GM23338 (cell line): Measurements from ENCODE around the gene PIEZO2.

Experiments used
- EZH2 ChIP-seq: fragments of 200-600 bp; sonication (generic); IDR thresholded peaks from one replicate; pipeline ENCODE4 v1.8.0; 2017; ENCODE audit warnings: antibody characterized with exemption, mild to moderate bottlenecking, low read depth; ENCODE audit not compliant: unreplicated experiment
- POLR2AphosphoS5 ChIP-seq: IDR thresholded peaks from 2 replicates; pipeline ENCODE4 v1.6.1; 2016; ENCODE audit warnings: antibody characterized with exemption, low read depth
- STAT1 ChIP-seq: IDR thresholded peaks from one replicate; pipeline ENCODE4 v1.6.1; 2016; ENCODE audit warnings: antibody characterized with exemption; ENCODE audit not compliant: unreplicated experiment
- ZNF114 ChIP-seq: fragments of 250-450 bp; sonication (Bioruptor Pico); IDR thresholded peaks from 2 replicates; pipeline ENCODE4 v1.5.0; 2020; ENCODE audit warnings: mild to moderate bottlenecking, moderate library complexity
- ZNF331 ChIP-seq: fragments of 250-450 bp; sonication (Bioruptor Pico); IDR thresholded peaks from 2 replicates; pipeline ENCODE4 v1.5.0; 2020; ENCODE audit warnings: low read depth, mild to moderate bottlenecking, moderate library complexity
- TF ChIP-seq, protein P1 (sequence below), 2 experiments: fragments of 200-600 bp in 1 of 2; sonication (generic) in 1 of 2; conservative IDR thresholded peaks; 2 replicates each; pipeline versions ENCODE4 v1.5.1 to v1.6.1; 2016 to 2017; ENCODE audit warnings: antibody characterized with exemption in 2 of 2, low read depth in 2 of 2, mild to moderate bottlenecking in 2 of 2, moderate library complexity in 1 of 2

DNA sequence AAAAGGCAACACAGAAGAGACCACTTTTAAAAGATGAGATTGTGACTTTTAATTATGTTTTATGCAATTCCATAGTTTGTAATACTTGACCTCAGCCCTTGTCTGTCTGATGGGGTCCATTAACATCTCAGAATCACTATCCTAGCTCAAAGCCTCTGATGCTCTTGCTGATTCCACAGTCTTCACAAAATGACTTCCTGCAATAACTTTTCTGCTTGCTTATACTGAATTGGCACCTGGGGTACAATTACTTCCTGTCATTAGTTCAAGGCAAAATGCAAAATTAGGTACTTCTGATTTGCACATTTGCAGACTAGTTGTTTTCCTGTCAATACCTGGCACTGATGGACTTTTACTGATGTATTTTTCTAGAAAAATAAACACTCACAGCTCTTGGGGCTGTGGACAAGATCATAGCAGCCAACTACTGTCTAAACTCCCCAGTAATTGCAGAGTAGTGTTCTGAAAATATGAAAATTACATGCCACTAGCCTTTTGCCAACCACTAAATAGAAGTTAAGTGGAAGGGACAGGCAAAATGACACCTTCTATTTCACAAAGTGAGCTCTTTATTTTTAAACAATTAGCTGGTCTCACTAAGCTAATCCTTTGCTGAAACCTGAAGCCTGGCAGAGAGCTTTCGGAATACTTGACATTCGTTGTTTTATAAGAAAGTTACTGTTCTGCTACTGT lies 129.1 kb downstream of the PIEZO2 start:
- TF ChIP-seq, protein P1, sequence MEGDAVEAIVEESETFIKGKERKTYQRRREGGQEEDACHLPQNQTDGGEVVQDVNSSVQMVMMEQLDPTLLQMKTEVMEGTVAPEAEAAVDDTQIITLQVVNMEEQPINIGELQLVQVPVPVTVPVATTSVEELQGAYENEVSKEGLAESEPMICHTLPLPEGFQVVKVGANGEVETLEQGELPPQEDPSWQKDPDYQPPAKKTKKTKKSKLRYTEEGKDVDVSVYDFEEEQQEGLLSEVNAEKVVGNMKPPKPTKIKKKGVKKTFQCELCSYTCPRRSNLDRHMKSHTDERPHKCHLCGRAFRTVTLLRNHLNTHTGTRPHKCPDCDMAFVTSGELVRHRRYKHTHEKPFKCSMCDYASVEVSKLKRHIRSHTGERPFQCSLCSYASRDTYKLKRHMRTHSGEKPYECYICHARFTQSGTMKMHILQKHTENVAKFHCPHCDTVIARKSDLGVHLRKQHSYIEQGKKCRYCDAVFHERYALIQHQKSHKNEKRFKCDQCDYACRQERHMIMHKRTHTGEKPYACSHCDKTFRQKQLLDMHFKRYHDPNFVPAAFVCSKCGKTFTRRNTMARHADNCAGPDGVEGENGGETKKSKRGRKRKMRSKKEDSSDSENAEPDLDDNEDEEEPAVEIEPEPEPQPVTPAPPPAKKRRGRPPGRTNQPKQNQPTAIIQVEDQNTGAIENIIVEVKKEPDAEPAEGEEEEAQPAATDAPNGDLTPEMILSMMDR (conservative IDR thresholded peaks at IDR 0.05; ENCODE audit: low read depth in 2 of 2): no peak
- no peak for TF ChIP-seq EZH2
- no peak for TF ChIP-seq STAT1
- TF ChIP-seq POLR2AphosphoS5: no peak
- TF ChIP-seq ZNF114 (CRISPR knock-in tag): no peak
- no peak for TF ChIP-seq ZNF331 (CRISPR knock-in tag)
